ENCODE measurements around the gene PEPD. TPM values are rescaled to one million over a fixed set of nuclear protein-coding genes. Genes with fewer than 3 reads are reported as not detected.

PEPD gene
- total RNA-seq, 1 donor from 2014 or later: 24.0 TPM

DNA sequence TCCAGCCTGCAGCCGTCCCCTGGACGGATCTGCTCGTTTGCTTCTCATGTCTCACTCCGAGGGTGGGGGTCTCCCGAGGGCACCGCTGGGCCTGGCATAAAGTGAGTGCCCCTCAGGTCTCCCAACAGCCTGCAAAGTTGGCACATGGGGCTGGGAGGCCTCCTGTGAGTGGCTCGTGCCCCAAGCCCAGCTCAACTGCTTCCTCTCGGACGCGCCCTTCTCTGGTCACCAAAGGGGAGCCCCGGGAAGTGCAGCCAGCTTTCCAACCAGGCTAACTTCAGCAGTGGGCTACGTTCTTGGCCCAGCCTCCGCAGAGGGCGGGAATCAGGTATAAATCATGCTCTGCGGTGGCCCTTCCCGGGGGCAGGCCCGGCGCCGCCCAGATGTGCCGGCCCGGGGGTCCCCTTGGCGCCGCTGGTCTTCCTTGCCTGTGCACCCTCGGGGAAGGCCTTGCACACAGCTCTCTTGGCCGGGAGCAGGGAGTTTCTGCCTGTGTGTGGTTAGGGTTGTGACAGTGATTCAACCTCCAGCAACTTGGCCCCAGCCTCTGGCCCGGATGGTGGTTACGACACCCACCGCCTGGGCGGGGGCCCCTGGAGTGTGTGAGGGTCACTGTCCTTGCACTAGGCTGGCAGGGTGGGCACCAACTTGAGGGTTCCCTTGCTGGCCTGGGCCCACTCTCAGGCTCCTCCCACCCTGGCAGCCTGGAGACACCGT is 127.4 kb downstream of the PEPD start:
- peak overlapping the region; percentile 12 for H3K27ac ChIP-seq (ENCODE audit: low read depth, low read length)
- no peaks in the 10 kb centered on the region for H3K9me3 ChIP-seq (ENCODE audit: control insufficient read depth in 3 of 3, low read length in 3 of 3)
- H3K4me3 ChIP-seq (ENCODE audit: low read length in 3 of 3): no peak overlapping the region
- no peak overlapping the region for H3K9ac ChIP-seq (ENCODE audit: low read depth in 1 of 3, low read length in 3 of 3)
- peaks cover 67 to 80% (median 79%) of the 10 kb centered on the region in 3 donors for H3K4me1 ChIP-seq (ENCODE audit: control insufficient read depth in 3 of 3, insufficient read depth in 3 of 3, low read length in 3 of 3)
- no peaks in the 10 kb centered on the region for H3K27me3 ChIP-seq (ENCODE audit: control insufficient read depth in 3 of 3, insufficient read depth in 3 of 3, low read length in 3 of 3)
- H3K36me3 ChIP-seq (ENCODE audit: control insufficient read depth in 3 of 3, insufficient read depth in 3 of 3, low read length in 3 of 3): peaks cover 0 to 1% (median 0%) of the 10 kb centered on the region in 3 donors

DNA sequence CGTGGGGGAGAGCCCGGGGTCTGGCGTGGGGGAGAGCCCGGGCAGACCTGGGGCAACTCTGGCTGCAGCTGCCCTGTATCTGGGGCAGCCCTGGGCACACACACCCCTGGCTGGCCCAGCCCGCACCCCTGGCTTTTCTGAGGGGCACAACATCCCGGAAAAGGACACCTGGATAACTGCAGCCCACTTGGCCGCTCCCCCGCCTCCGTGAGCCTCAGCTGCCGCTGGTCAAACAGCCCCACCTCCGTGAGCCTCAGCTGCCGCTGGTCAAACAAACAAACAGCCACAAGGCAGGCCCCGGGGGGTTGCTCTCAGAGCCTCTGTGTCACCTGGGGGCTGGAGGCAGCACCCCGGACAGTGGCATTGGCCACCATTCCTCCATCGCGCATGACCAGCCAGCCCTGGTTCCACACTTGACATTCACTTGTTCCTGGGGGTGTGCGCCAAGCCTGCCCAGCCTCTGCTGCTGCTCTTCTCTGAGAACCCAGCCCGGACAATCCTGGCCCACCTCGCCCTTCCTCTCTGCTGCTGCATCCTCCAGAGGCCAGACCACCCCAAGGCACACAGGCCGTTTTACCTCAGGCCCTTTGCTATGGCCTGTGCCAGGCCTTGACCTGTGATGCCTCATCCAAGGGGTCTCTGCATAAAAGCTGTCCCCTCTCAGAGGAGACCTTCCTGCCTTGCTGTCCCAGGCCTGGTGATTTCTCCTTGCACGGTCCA is 128.1 kb downstream of the PEPD start:
- H3K36me3 ChIP-seq (ENCODE audit: control insufficient read depth in 3 of 3, insufficient read depth in 3 of 3, low read length in 3 of 3): no peaks in the 10 kb centered on the region
- H3K27ac ChIP-seq (ENCODE audit: low read depth, low read length): no peak overlapping the region
- H3K9ac ChIP-seq (ENCODE audit: low read depth in 1 of 3, low read length in 3 of 3): no peak overlapping the region
- H3K9me3 ChIP-seq (ENCODE audit: control insufficient read depth in 3 of 3, low read length in 3 of 3): no peaks in the 10 kb centered on the region
- H3K4me3 ChIP-seq (ENCODE audit: low read length in 3 of 3): no peak overlapping the region
- H3K27me3 ChIP-seq (ENCODE audit: control insufficient read depth in 3 of 3, insufficient read depth in 3 of 3, low read length in 3 of 3): no peaks in the 10 kb centered on the region
- H3K4me1 ChIP-seq (ENCODE audit: control insufficient read depth in 3 of 3, insufficient read depth in 3 of 3, low read length in 3 of 3): peaks cover 74 to 88% (median 87%) of the 10 kb centered on the region in 3 donors

DNA sequence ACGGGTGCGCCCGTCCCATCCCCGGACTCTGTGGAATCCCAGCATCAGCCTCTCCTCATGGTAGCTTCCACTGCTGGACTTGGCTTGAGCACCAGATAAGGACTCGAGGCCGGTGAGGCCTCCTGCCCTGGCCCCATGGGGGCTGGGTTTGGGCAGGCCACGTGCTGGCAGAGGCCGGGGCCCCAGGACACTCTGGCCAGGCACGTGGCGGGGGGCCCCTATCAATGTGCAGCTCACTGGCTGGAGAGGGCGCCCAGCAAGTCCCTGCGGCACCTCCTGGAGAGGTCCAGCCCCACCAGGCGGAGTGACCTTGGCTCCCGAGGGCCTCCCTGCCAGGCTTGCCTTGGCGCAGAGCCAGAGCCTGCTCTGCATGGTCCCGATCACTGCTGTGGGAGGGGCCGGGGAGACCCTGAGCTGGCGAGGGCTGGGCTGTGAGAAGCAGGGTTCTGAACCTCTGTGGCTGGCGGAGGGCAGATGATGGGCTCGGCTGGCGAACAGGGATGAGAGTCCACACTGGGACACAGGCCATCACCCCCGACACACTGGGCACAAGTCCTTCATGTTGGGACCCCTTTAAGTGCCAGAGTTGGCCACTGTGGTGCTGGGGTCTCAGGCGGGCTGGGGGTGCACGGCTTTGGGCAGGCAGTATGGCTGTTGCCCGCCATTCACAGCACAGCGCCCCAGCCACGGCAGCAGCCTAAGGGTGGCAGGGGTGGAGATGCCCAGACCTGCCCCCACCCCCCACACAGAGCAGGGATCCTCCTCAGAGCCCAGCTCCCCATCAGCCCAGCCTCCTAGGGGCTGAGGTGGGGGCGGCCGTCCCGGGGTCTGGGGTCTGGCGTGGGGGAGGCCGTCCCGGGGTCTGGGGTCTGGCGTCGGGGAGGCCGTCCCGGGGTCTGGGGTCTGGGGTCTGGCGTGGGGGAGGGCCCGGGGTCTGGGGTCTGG is 129.0 kb downstream of the PEPD start:
- Histone ChIP-seq H3K27ac (ENCODE audit: low read depth, low read length) (no peak overlapping the region), H3K27me3 (ENCODE audit: control insufficient read depth in 3 of 3, insufficient read depth in 3 of 3, low read length in 3 of 3) (no peaks in the 10 kb centered on the region), H3K9me3 (ENCODE audit: control insufficient read depth in 3 of 3, low read length in 3 of 3) (no peaks in the 10 kb centered on the region), H3K9ac (ENCODE audit: low read depth in 1 of 3, low read length in 3 of 3) (peak overlapping the region in 1 of 3 donors; percentile 16), H3K4me3 (ENCODE audit: low read length in 3 of 3) (no peak overlapping the region), H3K4me1 (ENCODE audit: control insufficient read depth in 3 of 3, insufficient read depth in 3 of 3, low read length in 3 of 3) (peaks cover 82 to 95% (median 92%) of the 10 kb centered on the region in 3 donors), H3K36me3 (ENCODE audit: control insufficient read depth in 3 of 3, insufficient read depth in 3 of 3, low read length in 3 of 3) (no peaks in the 10 kb centered on the region)

DNA sequence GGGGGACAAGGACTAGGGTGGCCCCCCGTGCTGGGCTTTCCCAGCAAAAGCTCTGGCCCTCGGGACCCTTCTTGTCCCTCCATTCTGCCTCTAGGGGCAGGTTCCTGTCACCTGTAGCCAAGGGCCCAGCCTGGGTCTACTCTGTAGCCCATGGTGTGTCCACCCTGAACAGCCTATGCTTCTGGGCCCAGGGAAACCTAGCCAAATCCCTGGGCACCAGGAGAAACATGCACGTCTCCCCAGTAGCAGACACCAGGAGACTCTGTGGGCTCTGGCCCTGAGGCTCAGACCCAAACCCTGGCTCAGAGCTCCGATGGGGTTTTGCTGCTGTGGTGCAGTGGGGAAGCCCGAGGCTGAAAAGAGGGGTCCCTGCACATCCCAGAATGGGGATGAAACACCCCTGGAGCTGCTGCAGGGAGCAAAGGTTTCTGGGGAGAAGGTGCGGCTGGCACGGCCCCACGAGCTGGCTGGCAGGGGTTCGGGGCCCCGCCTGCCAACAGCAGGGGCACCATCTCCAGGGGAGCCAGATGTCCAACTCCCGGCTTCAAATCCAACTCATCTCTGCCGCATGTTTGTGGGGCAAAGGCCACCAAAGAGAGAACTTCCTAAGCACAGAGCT is 129.9 kb downstream of the PEPD start:
- Histone ChIP-seq H3K27ac (ENCODE audit: low read depth, low read length) (no peak overlapping the region), H3K9me3 (ENCODE audit: control insufficient read depth in 3 of 3, low read length in 3 of 3) (no peaks in the 10 kb centered on the region), H3K4me3 (ENCODE audit: low read length in 3 of 3) (no peak overlapping the region), H3K9ac (ENCODE audit: low read depth in 1 of 3, low read length in 3 of 3) (peak overlapping the region in 1 of 3 donors; percentile 8), H3K36me3 (ENCODE audit: control insufficient read depth in 3 of 3, insufficient read depth in 3 of 3, low read length in 3 of 3) (no peaks in the 10 kb centered on the region), H3K27me3 (ENCODE audit: control insufficient read depth in 3 of 3, insufficient read depth in 3 of 3, low read length in 3 of 3) (no peaks in the 10 kb centered on the region), H3K4me1 (ENCODE audit: control insufficient read depth in 3 of 3, insufficient read depth in 3 of 3, low read length in 3 of 3) (peaks cover 84 to 95% (median 92%) of the 10 kb centered on the region in 3 donors)

DNA sequence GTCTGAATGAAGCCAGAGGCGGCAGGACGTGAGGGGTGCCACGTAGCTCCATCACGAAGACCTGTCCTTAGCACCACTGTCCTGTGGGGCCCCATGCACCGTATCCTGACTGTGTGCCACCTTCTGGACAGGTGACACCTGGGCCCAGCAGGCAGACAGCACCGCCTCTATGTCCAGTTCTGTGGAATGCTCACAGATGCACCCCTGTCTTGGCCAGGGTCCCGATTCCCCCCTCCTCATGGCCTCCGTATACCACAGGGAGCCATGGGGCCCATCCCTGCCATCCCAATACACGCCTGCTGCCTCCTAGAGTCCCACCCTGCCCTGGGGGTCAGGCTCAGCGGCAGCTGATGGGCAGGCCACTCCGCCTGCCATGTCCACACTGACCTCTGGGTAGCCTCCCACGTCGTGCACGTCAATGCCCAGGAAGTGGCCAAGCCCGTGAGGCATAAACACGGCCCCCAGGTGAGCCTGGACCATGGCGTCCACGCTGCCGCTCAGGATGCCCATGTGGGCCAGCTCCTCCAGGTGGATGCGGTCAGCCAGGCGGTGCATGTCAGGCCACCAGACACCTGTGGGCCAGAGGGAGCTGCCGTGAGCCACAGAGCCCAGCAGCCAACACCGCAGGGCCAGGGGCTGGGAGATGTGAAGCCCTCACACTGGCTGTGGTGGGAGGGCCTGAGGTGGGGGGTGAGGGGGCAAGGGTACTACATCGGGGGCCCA is 130.5 kb downstream of the PEPD start:
- Histone ChIP-seq H3K36me3 (ENCODE audit: control insufficient read depth in 3 of 3, insufficient read depth in 3 of 3, low read length in 3 of 3) (no peaks in the 10 kb centered on the region), H3K27me3 (ENCODE audit: control insufficient read depth in 3 of 3, insufficient read depth in 3 of 3, low read length in 3 of 3) (no peaks in the 10 kb centered on the region), H3K27ac (ENCODE audit: low read depth, low read length) (peak overlapping the region; percentile 25), H3K4me3 (ENCODE audit: low read length in 3 of 3) (no peak overlapping the region), H3K9ac (ENCODE audit: low read depth in 1 of 3, low read length in 3 of 3) (peak overlapping the region in 1 of 3 donors; percentile 33), H3K4me1 (ENCODE audit: control insufficient read depth in 3 of 3, insufficient read depth in 3 of 3, low read length in 3 of 3) (peaks cover 86 to 96% (median 94%) of the 10 kb centered on the region in 3 donors), H3K9me3 (ENCODE audit: control insufficient read depth in 3 of 3, low read length in 3 of 3) (no peaks in the 10 kb centered on the region)

DNA sequence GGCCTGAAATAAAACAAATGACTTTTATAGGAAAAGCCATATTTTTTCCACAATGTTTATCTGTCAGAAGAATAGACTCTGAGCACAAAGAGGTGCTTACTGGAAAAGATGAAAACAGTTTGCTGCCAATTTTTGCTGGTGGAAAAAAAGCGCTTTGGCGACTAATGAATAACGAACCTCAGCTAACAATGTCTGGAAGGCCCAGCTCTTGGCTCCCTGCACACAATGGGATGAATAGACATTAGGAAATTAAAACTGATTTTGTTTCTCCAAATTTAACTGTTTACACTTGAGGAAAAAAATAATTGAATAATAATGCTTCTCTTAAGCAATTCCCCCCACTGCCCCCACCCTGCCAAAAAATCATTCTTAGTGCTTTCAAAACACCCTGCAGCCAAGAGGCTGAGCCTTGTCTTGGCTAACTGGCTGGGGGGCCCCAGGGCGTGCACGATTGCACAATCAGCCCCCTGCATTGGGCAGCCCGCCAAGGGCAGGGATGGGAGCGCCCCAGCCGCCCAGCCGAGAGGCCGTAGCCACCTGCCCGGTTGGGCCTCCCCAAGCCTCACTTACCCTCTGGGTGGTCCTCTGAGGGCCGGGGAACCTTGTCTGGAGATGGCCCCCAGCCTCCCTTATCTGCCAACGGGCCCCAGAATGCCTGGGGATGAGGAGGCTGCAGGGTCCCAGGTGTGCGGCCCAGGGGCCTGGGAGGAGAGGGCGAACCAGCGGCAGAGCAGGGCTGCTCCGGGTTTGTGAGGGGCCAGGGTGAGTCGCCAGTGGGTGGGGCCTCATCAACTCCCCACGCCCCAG is 131.3 kb downstream of the PEPD start:
- Histone ChIP-seq H3K9me3 (ENCODE audit: control insufficient read depth in 3 of 3, low read length in 3 of 3) (no peaks in the 10 kb centered on the region), H3K27ac (ENCODE audit: low read depth, low read length) (peak overlapping the region; percentile 92), H3K4me3 (ENCODE audit: low read length in 3 of 3) (no peak overlapping the region), H3K36me3 (ENCODE audit: control insufficient read depth in 3 of 3, insufficient read depth in 3 of 3, low read length in 3 of 3) (no peaks in the 10 kb centered on the region), H3K9ac (ENCODE audit: low read depth in 1 of 3, low read length in 3 of 3) (peak overlapping the region in 1 of 3 donors; percentile 82), H3K27me3 (ENCODE audit: control insufficient read depth in 3 of 3, insufficient read depth in 3 of 3, low read length in 3 of 3) (no peaks in the 10 kb centered on the region), H3K4me1 (ENCODE audit: control insufficient read depth in 3 of 3, insufficient read depth in 3 of 3, low read length in 3 of 3) (peaks cover 85 to 95% (median 94%) of the 10 kb centered on the region in 3 donors)

DNA sequence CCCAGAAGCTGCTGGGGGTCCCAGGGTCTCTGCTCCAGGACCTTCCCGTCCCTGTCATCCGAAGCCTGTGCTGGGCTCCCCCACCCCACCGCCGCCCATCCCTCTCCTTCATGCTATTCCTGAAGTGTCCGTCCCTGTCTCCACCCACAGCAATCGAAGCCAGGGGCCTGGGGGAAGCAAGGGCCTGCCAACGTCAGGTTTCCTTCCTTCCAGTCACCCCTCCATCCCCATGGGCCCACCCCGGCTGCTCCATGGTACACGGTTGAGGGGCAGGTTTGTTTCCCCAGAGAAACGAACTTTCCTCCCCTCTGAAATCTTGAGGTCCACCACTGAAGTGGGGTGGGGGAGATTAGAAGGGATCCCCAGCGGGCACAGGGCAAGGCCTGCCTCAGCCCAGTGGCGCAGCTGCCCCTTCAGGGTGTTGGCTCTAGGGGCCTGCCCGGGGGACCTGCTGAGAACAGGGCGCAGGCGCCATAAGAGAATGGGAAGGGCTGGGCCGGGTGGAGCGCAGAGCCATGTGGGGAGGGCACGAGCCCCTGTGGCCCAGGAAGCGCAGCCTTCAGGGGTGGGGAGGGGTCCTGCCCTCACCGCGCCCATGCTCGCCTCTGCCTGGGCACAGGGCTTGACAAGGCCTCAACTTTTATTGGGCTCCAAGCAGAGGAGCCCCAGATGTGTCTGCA is 132.0 kb downstream of the PEPD start:
- peaks cover 77 to 89% (median 87%) of the 10 kb centered on the region in 3 donors for H3K4me1 ChIP-seq (ENCODE audit: control insufficient read depth in 3 of 3, insufficient read depth in 3 of 3, low read length in 3 of 3)
- no peaks in the 10 kb centered on the region for H3K27me3 ChIP-seq (ENCODE audit: control insufficient read depth in 3 of 3, insufficient read depth in 3 of 3, low read length in 3 of 3)
- H3K36me3 ChIP-seq (ENCODE audit: control insufficient read depth in 3 of 3, insufficient read depth in 3 of 3, low read length in 3 of 3): no peaks in the 10 kb centered on the region
- peak overlapping the region; percentile 4 to 54 (median 14) for H3K4me3 ChIP-seq (ENCODE audit: low read length in 3 of 3)
- H3K27ac ChIP-seq (ENCODE audit: low read depth, low read length): peak overlapping the region; percentile 92
- H3K9me3 ChIP-seq (ENCODE audit: control insufficient read depth in 3 of 3, low read length in 3 of 3): no peaks in the 10 kb centered on the region
- H3K9ac ChIP-seq (ENCODE audit: low read depth in 1 of 3, low read length in 3 of 3): peak overlapping the region in 2 of 3 donors; percentile 23 to 82

DNA sequence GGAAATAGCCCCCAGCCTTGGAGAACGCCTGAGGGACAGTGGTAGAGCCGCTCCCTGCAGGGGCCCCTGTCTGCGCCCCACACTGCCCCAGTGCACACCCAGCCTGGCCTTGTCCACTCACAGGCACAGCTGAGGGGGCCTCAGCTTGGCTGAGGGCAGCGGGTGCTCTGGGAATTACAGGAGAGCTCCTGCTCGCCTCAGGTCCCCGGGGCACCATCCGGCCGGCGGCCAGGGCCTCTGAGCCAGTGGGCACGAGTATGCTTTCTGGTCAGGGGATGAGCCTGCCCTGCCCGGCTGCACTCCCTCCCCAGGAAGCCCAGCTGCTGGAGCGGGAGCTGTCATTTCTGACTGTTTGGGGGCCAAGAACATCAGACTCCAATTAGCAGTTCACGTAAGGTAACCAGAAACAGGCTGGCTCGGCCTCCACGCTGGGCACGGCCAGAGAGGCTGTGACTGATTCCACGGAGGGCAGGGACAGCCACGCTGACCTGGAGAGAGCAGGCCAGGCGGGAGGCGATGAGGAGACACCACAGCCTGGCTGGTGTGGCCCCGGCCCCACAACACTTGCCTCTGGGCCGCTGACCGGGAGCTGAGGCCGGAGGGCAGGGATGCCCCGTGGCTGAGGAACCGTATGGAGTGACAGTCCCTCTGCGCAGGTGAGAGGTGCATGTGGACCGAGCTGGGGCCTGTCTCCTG is 132.7 kb downstream of the PEPD start:
- H3K36me3 ChIP-seq (ENCODE audit: control insufficient read depth in 3 of 3, insufficient read depth in 3 of 3, low read length in 3 of 3): peaks cover 0 to 2% (median under 1%) of the 10 kb centered on the region in 3 donors
- peak overlapping the region; percentile 4 to 54 (median 24) for H3K4me3 ChIP-seq (ENCODE audit: low read length in 3 of 3)
- peak overlapping the region; percentile 92 for H3K27ac ChIP-seq (ENCODE audit: low read depth, low read length)
- H3K9me3 ChIP-seq (ENCODE audit: control insufficient read depth in 3 of 3, low read length in 3 of 3): no peaks in the 10 kb centered on the region
- peaks cover 75 to 82% (median 80%) of the 10 kb centered on the region in 3 donors for H3K4me1 ChIP-seq (ENCODE audit: control insufficient read depth in 3 of 3, insufficient read depth in 3 of 3, low read length in 3 of 3)
- H3K9ac ChIP-seq (ENCODE audit: low read depth in 1 of 3, low read length in 3 of 3): peak overlapping the region; percentile 48 to 82 (median 70)
- H3K27me3 ChIP-seq (ENCODE audit: control insufficient read depth in 3 of 3, insufficient read depth in 3 of 3, low read length in 3 of 3): no peaks in the 10 kb centered on the region
